ENCODE data around the gene VPREB1. TPM values are rescaled to one million over a fixed set of nuclear protein-coding genes. Genes with fewer than 3 reads are reported as not detected.

The VPREB1 gene
- total RNA-seq, 1 donor from 2014 or later, result not detected

GRCh38 chr22:22229683-22230420 lies 14.7 kb upstream of the VPREB1 start:
- intact Hi-C loops (cut with DNase I), result no loop called here
- DNase-seq (ENCODE audit: low spot score in 2 of 2), result no peak
- Histone ChIP-seq H3K4me1 (no peaks in the 10 kb centered on the region), H3K27ac (no peak overlapping the region), H3K4me3 (no peak overlapping the region), H3K9me3 (no peaks in the 10 kb centered on the region), H3K27me3 (no peaks in the 10 kb centered on the region), H3K36me3 (no peaks in the 10 kb centered on the region)
- no peak for TF ChIP-seq CTCF (IDR thresholded peaks at IDR 0.05)

- Histone ChIP-seq H3K36me3 (no peaks in the 10 kb centered on the region), H3K4me3 (no peak overlapping the region), H3K4me1 (no peaks in the 10 kb centered on the region), H3K9me3 (no peaks in the 10 kb centered on the region), H3K27ac (no peak overlapping the region), H3K27me3 (no peaks in the 10 kb centered on the region)
- no peak for DNase-seq (ENCODE audit: low spot score in 2 of 2)
- no peak for TF ChIP-seq CTCF (IDR thresholded peaks at IDR 0.05)
- intact Hi-C loops (cut with DNase I), result no loop called here
These were observed 14.1 kb upstream of the VPREB1 start for GRCh38 chr22:22230438-22230837.

DNA sequence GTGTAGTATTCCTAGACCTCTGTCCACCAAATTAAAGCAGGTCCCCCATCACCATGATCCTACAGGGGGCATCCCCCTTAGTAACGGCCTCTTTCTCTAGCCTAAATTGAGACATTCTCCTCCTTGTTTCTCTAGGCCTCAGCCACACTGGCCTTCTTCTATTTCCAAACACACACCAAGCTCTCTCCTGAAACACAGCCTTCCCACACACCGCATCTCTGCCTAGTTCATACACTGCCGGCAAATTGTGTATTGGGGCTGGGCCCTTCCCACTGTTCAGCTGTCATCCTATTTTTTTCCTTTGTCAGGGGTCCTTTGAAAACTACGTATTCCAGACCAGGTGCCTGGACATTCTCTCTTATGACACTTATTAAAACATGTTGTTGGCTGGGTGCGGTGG lies 11.5 kb upstream of the VPREB1 start:
- TF ChIP-seq CTCF (IDR thresholded peaks at IDR 0.05), result no peak
- no peak for DNase-seq (ENCODE audit: low spot score in 2 of 2)
- Histone ChIP-seq H3K27ac (no peak overlapping the region), H3K4me1 (no peaks in the 10 kb centered on the region), H3K9me3 (no peaks in the 10 kb centered on the region), H3K36me3 (no peaks in the 10 kb centered on the region), H3K4me3 (no peak overlapping the region), H3K27me3 (no peaks in the 10 kb centered on the region)
- intact Hi-C loops (cut with DNase I), result no loop called here

DNA sequence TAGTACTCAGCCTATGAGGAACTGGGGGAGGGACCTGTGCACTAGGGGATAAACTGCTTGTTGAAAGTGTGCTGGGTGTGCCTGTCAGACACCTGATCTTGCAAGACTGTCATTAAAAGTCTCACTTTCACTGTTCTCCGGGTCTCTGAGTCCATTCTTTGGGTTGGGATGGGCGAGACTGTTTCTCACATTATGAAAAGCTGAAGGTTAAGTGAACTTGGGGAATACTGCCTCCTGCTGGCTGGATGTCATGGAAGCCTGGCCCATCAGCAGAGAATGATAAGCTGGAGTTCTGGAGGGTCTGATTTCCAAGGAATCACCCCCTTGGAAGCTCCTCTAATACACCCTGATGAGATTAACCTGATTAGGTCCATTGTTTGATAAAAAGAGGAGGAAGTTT lies 9.0 kb upstream of the VPREB1 start:
- Histone ChIP-seq H3K4me3 (no peak overlapping the region), H3K36me3 (no peaks in the 10 kb centered on the region), H3K27ac (no peak overlapping the region), H3K4me1 (no peaks in the 10 kb centered on the region), H3K9me3 (no peaks in the 10 kb centered on the region), H3K27me3 (no peaks in the 10 kb centered on the region)
- no peak for DNase-seq (ENCODE audit: low spot score in 2 of 2)
- TF ChIP-seq CTCF (IDR thresholded peaks at IDR 0.05), result no peak
- intact Hi-C loops (cut with DNase I), result no loop called here

DNA sequence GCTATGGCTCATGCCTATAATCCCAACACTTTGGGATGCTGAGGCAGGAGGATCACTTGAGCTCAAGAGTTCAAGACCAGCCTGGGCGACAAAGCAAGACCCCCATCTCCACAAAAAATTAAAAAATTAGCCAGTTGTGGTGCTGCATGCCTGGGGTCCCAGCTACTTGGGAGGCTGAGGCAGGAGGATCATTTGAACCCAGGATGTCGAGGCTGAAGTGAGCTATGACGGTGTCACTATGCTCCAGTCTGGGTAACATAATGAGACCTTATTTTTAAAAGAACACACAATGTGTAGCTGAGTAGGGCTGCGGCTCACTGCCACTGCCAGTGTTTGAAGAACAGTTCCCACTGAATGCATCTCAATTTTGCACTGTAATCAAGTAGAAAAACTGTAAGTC lies 7.1 kb upstream of the VPREB1 start:
- H3K27me3 ChIP-seq, result no peaks in the 10 kb centered on the region
- no peaks in the 10 kb centered on the region for H3K4me1 ChIP-seq
- H3K27ac ChIP-seq, result no peak overlapping the region
- H3K4me3 ChIP-seq, result no peak overlapping the region
- DNase-seq (ENCODE audit: low spot score in 2 of 2), result no peak
- H3K9me3 ChIP-seq, result no peaks in the 10 kb centered on the region
- TF ChIP-seq CTCF (IDR thresholded peaks at IDR 0.05), result no peak
- intact Hi-C loops (cut with DNase I), result no loop called here
- no peaks in the 10 kb centered on the region for H3K36me3 ChIP-seq
